A549 (cell line): ENCODE measurements around the gene HES3. TPM values are rescaled to one million over a fixed set of nuclear protein-coding genes. Genes with fewer than 3 reads are reported as not detected.
A peak's percentile ranks its signal among the peaks of the same experiment; 100 is the strongest.

Experiments
- ATAC-seq, 2 experiments: fragments of 200-7000 bp in 1 of 2; fragments of >200 bp in 1 of 2; cut with Nextera tagmentation in 1 of 2; cut with Tn5 transposase in 1 of 2; 3 replicates each; pipeline versions ENCODE4 v1.8.0 to v1.9.1; 2018 to 2020; ENCODE audit warnings: mild to moderate bottlenecking in 1 of 2, moderate library complexity in 1 of 2
- CTCF ChIA-PET: fragments of 300-600 bp; sonication (Branson Sonifier 250); formaldehyde crosslinking; extraction: SDS; loops from one replicate; lab custom pipeline; 2021; ENCODE audit warnings: antibody characterized with exemption, inconsistent platforms; lab: Yijun Ruan, JAX
- POLR2A ChIA-PET: fragments of 350-600 bp; formaldehyde crosslinking; extraction: SDS; loops from one replicate; lab custom pipeline; 2021; ENCODE audit warnings: antibody characterized with exemption, inconsistent platforms; lab: Yijun Ruan, JAX
- DNase-seq, 2 experiments: peaks; one replicate each; pipeline versions ENCODE4 v3.0.0 to v3.0.0-alpha.2; 2011 to 2016; ENCODE audit warnings: low read depth in 1 of 2, low spot score in 1 of 2
- FAIRE-seq: peaks from 2 replicates; lab custom pipeline; 2011; peaks lifted over from hg19 to GRCh38; lab: Jason Lieb, UNC
- H3K27ac ChIP-seq, 2 experiments: fragments of >200 bp; sonication (Bioruptor Twin); formaldehyde crosslinking; 3 replicates each; pipeline ENCODE4 v1.5.1; 2016 to 2017
- H3K4me1 ChIP-seq: fragments of >200 bp; sonication (Bioruptor Twin); formaldehyde crosslinking; 3 replicates; pipeline ENCODE4 v1.6.1; 2016
- H3K4me2 ChIP-seq: fragments of >200 bp; sonication (Bioruptor Twin); formaldehyde crosslinking; 3 replicates; pipeline ENCODE4 v1.6.1; 2016
- H3K4me3 ChIP-seq: fragments of >200 bp; sonication (Bioruptor Twin); formaldehyde crosslinking; 3 replicates; pipeline ENCODE4 v1.5.1; 2016
- H3K9me3 ChIP-seq: fragments of >200 bp; sonication (Bioruptor Twin); formaldehyde crosslinking; 3 replicates; pipeline ENCODE4 v1.6.1; 2016
- CBX8 ChIP-seq: fragments of 200-600 bp; sonication (generic); IDR thresholded peaks from 2 replicates; pipeline ENCODE4 v1.6.1; 2016
- CEBPB ChIP-seq, 2 experiments: fragments of >200 bp in 1 of 2; sonication (Bioruptor Twin) in 1 of 2; formaldehyde crosslinking in 1 of 2; IDR thresholded peaks; 2 replicates each; pipeline ENCODE4 v1.6.1; 2012 to 2016
- EHF ChIP-seq: fragments of 250-450 bp; sonication (Bioruptor Pico); IDR thresholded peaks from 2 replicates; pipeline ENCODE4 v1.5.0; 2020; ENCODE audit warnings: mild to moderate bottlenecking
- EP300 ChIP-seq, 2 experiments: fragments of >200 bp; sonication (Bioruptor Twin); formaldehyde crosslinking; IDR thresholded peaks; 2 replicates in 1 of 2; 3 replicates in 1 of 2; pipeline ENCODE4 v1.6.1; 2016 to 2017
- FOSB ChIP-seq: fragments of 250-450 bp; sonication (Bioruptor Pico); IDR thresholded peaks from 2 replicates; pipeline ENCODE4 v1.5.0; 2020; ENCODE audit warnings: mild to moderate bottlenecking, moderate library complexity
- HDAC2 ChIP-seq: fragments of 200-600 bp; sonication (generic); IDR thresholded peaks from 2 replicates; pipeline ENCODE4 v1.6.1; 2016
- HOXB13 ChIP-seq: fragments of 250-450 bp; sonication (Bioruptor Pico); IDR thresholded peaks from 2 replicates; pipeline ENCODE4 v1.5.0; 2020; ENCODE audit warnings: low read depth, mild to moderate bottlenecking, moderate library complexity
- HOXB5 ChIP-seq: fragments of 250-450 bp; sonication (Bioruptor Pico); IDR thresholded peaks from 2 replicates; pipeline ENCODE4 v1.5.0; 2020; ENCODE audit warnings: mild to moderate bottlenecking, moderate library complexity
- JUN ChIP-seq, 2 experiments: fragments of >200 bp; sonication (Bioruptor Twin); formaldehyde crosslinking; IDR thresholded peaks; 2 replicates in 1 of 2; 3 replicates in 1 of 2; pipeline ENCODE4 v1.6.1; 2016 to 2017
- NFE2L2 ChIP-seq: fragments of 150-350 bp; conservative IDR thresholded peaks from 2 replicates; pipeline ENCODE4 v1.6.1; 2014; ENCODE audit warnings: low read length
- NPAS2 ChIP-seq: fragments of 250-450 bp; sonication (Bioruptor Pico); IDR thresholded peaks from 2 replicates; pipeline ENCODE4 v1.8.0; 2022; ENCODE audit warnings: mild to moderate bottlenecking, moderate library complexity, borderline replicate concordance
- NR3C1 ChIP-seq: fragments of >200 bp; sonication (Bioruptor Twin); formaldehyde crosslinking; IDR thresholded peaks from 3 replicates; pipeline ENCODE4 v1.6.1; 2017
- POLR2AphosphoS2 ChIP-seq: conservative IDR thresholded peaks from 2 replicates; pipeline ENCODE4 v1.6.1; 2012; ENCODE audit warnings: low read length, improper control_type of control experiment, inconsistent platforms
- RAD21 ChIP-seq, 2 experiments: fragments of >200 bp in 1 of 2; sonication (Bioruptor Twin) in 1 of 2; formaldehyde crosslinking in 1 of 2; IDR thresholded peaks in 1 of 2; conservative IDR thresholded peaks in 1 of 2; 2 replicates in 1 of 2; 3 replicates in 1 of 2; pipeline ENCODE4 v1.6.1; 2012 to 2018; ENCODE audit warnings: inconsistent platforms in 1 of 2
- RFX5 ChIP-seq: fragments of 450-650 bp; IDR thresholded peaks from 2 replicates; pipeline ENCODE4 v1.7.1; 2014; ENCODE audit warnings: antibody characterized with exemption, mild to moderate bottlenecking, moderate library complexity
- SREBF2 ChIP-seq: fragments of 450-650 bp; IDR thresholded peaks from 2 replicates; pipeline ENCODE4 v1.6.1; 2014; ENCODE audit warnings: mild to moderate bottlenecking, moderate library complexity
- TFCP2L1 ChIP-seq: fragments of 250-450 bp; sonication (Bioruptor Pico); IDR thresholded peaks from 2 replicates; pipeline ENCODE4 v1.5.0; 2021; ENCODE audit warnings: mild to moderate bottlenecking
- ZC3H11A ChIP-seq: fragments of 450-650 bp; IDR thresholded peaks from 2 replicates; pipeline ENCODE4 v1.6.1; 2014; ENCODE audit warnings: antibody characterized with exemption, mild to moderate bottlenecking
- WGBS: methylation state at CpG from one replicate; pipeline ENCODE4 v1.1.6; 2017; ENCODE audit errors: missing lambda C conversion rate; 5-methylcytosine and 5-hydroxymethylcytosine counted together
- polyA plus RNA-seq, 4 experiments: library from polyadenylated mRNA; depleted of rRNA in 3 of 4; stranded (reverse); fragments of >200 nt; fragmentation: RNase III in 1 of 4; extraction: RNeasy Plus Mini Kit Qiagen cat#74134 plus additional on column Dnase treatment in 1 of 4; gene quantifications; 2 replicates in 3 of 4; 3 replicates in 1 of 4; pipeline ENCODE4 v1.2.3, GENCODE V29; 2011 to 2017
- TF ChIP-seq, protein P1 (sequence below): fragments of 450-650 bp; IDR thresholded peaks from 2 replicates; pipeline ENCODE4 v1.6.1; 2014; ENCODE audit warnings: antibody characterized with exemption
- TF ChIP-seq, protein P2 (sequence below): fragments of 250-450 bp; sonication (Bioruptor Pico); IDR thresholded peaks from 2 replicates; pipeline ENCODE4 v1.5.0; 2021; ENCODE audit warnings: mild to moderate bottlenecking, moderate library complexity, borderline replicate concordance
- TF ChIP-seq, protein P3 (sequence below): IDR thresholded peaks from 2 replicates; pipeline ENCODE4 v1.6.1; 2012
- TF ChIP-seq, protein P4 (sequence below): fragments of 200-600 bp; sonication (generic); IDR thresholded peaks from 2 replicates; pipeline ENCODE4 v1.6.1; 2016; ENCODE audit warnings: antibody characterized with exemption, mild to moderate bottlenecking, moderate library complexity

HES3 gene
- polyA plus RNA-seq, 2 of the 4 experiments (the other 2 are of a cell fraction), result not detected

DNA sequence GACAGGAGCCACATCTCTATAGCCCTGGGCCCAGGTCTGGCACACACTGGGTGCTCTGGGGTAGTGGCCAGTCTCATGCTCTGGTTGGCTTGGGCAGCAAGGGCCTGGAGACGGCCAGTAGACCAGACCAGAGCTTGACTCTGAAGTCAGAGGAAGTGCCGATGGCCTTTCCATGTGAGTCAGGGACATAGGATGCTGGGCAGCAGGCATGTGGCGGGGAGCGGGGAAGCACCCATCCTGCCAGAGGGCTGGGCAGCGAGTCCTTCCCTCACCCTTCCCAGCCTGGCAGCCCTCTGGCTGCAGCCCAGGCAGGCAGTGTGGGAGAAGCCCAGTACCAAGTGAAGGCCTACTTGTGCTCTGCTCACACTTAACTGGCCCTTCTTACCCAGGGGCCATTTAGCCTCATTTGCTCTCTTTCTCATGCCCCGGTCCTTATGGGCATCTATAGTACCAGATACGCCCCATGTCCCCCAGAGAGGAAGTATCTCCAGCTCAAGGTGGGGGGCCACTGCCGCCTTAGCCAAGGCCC lies 13.6 kb downstream of the HES3 start:
- POLR2A ChIA-PET, result no interaction called here
- no peak for DNase-seq

DNA sequence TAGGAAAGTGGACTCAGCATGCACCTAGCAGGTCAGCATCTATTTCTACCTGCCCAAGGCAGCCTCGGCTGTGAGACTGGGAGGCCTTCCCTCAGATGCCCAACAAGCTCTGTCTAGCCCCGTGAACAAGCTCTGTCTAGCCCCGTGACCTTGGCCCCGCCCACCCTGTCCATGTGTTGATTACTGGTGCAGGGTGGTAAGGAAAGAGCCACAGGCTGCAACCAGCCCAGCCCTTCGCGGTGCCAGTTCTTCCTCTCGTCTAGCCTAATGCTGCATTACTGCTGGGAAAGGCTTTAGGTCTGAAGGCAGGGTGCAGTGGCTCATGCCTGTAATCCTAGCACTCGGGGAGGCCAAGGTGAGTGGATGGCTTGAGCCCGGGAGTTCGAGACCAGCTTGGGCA lies 14.7 kb downstream of the HES3 start:
- FAIRE-seq (no peak), DNase-seq (no peak), ATAC-seq (no peak)
- TF ChIP-seq SREBF2 (no peak), CBX8 (no peak), FOSB (CRISPR knock-in tag) (no peak)
- H3K4me2 ChIP-seq, result no peak overlapping the region
- peak overlapping the region in 1 of 2 experiments; percentile 17; a peak in 1 of 6 replicates for H3K27ac ChIP-seq
- WGBS, result 77% methylated on average over 10 of the region's 10 CpGs
- CTCF ChIA-PET, result interaction anchor here (0.7 to 8.4 kb wide), 3 partner anchors 12 to 206 kb away, joined by 3 to 64 read pairs (median 3); no protein-coding TSS in a partner anchor
- no peak overlapping the region for H3K4me3 ChIP-seq
- no peaks in the 10 kb centered on the region for H3K9me3 ChIP-seq
- peaks cover 3% of the 10 kb centered on the region; the same call in 1 of the 3 replicates for H3K4me1 ChIP-seq
- POLR2A ChIA-PET, result no interaction called here

More for the DNA sequence above, 13.6 kb downstream of the HES3 start:
- ATAC-seq, result no peak
- peaks cover 3% of the 10 kb centered on the region; the same call in 1 of the 3 replicates for H3K4me1 ChIP-seq
- TF ChIP-seq HOXB13 (no peak), HOXB5 (CRISPR knock-in tag) (no peak), ZC3H11A (no peak), RAD21 (conservative IDR thresholded peaks at IDR 0.05 in 1 of 2, IDR thresholded peaks at IDR 0.05 in 1 of 2) (no peak), RFX5 (no peak), FOSB (CRISPR knock-in tag) (no peak), JUN (IDR thresholded peaks at IDR 0.05) (no peak), NFE2L2 (no peak), TFCP2L1 (CRISPR knock-in tag) (no peak), NPAS2 (CRISPR knock-in tag) (no peak), NR3C1 (no peak), HDAC2 (no peak), POLR2AphosphoS2 (no peak)
- TF ChIP-seq, protein P1, sequence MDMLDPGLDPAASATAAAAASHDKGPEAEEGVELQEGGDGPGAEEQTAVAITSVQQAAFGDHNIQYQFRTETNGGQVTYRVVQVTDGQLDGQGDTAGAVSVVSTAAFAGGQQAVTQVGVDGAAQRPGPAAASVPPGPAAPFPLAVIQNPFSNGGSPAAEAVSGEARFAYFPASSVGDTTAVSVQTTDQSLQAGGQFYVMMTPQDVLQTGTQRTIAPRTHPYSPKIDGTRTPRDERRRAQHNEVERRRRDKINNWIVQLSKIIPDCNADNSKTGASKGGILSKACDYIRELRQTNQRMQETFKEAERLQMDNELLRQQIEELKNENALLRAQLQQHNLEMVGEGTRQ, result no peak
- TF ChIP-seq, protein P2, sequence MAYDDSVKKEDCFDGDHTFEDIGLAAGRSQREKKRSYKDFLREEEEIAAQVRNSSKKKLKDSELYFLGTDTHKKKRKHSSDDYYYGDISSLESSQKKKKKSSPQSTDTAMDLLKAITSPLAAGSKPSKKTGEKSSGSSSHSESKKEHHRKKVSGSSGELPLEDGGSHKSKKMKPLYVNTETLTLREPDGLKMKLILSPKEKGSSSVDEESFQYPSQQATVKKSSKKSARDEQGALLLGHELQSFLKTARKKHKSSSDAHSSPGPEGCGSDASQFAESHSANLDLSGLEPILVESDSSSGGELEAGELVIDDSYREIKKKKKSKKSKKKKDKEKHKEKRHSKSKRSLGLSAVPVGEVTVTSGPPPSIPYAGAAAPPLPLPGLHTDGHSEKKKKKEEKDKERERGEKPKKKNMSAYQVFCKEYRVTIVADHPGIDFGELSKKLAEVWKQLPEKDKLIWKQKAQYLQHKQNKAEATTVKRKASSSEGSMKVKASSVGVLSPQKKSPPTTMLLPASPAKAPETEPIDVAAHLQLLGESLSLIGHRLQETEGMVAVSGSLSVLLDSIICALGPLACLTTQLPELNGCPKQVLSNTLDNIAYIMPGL (CRISPR knock-in tag), result no peak
- TF ChIP-seq, protein P3, sequence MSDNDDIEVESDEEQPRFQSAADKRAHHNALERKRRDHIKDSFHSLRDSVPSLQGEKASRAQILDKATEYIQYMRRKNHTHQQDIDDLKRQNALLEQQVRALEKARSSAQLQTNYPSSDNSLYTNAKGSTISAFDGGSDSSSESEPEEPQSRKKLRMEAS, result no peak
- TF ChIP-seq, all 56 proteins: peak for 0
- CTCF ChIA-PET, result interaction anchor here (1.1 to 8.4 kb wide), 3 partner anchors 10 to 180 kb away, joined by 3 to 64 read pairs (median 7); no protein-coding TSS in a partner anchor
- Histone ChIP-seq H3K4me3 (no peak overlapping the region), H3K9me3 (no peaks in the 10 kb centered on the region), H3K27ac (no peak overlapping the region), H3K4me2 (no peak overlapping the region)
- WGBS, result 95% methylated on average over 8 of the region's 8 CpGs
- no peak for FAIRE-seq

DNA sequence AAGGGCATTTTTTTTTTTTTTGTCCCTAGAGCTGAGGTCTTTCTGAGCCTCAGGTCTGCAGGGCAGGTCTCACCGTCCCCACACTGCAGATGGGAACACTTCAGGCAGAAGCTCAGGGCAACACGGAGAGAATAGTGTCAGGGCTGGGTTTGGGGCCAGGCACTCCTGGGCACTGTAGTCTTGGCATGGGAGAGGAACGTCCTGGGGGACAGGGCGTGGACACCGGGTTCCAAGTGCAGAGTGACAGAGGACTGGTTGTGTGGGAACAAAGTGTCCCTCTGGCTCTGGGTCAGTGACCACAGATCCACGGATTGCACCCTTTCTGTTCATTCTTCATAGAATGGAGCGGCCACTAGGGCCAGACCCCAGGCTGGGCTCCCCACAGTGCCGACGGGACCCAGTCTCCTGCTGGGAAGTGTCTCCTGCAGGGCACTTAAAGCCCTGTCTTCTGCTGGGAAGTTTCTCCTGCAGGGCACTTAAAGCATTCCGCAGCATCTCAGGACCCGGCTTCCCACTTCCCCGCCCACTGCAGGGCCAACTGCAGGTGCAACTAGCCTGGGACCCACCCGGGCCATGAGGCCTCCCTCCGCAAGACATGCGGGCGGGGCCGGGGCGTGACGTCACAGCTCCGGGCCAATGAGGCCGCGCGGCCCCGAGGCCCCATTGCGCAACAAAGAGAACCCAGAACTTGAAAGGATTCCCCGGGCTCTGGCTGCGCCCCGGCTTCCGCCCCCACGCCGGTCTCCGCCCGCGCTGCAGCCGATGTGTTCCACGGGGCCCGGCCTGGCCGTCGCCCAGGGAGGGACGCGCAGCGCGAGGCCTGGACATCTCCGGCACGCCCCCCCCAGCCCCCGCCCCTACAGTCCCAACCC lies 15.7 kb downstream of the HES3 start:
- 15% methylated on average over 29 of the region's 46 CpGs for WGBS
- ATAC-seq, result peak; percentile 37 to 71
- Histone ChIP-seq H3K27ac (peak overlapping the region; percentile 56 to 82; a peak in 5 of 6 replicates), H3K9me3 (no peaks in the 10 kb centered on the region), H3K4me2 (peak overlapping the region; percentile 97), H3K4me3 (peak overlapping the region; percentile 57), H3K4me1 (peaks cover 3% of the 10 kb centered on the region; the same call in 1 of the 3 replicates)
- TF ChIP-seq CEBPB (IDR thresholded peaks at IDR 0.05), result peak; percentile 94 to 97
- TF ChIP-seq EP300 (IDR thresholded peaks at IDR 0.05), result no peak
- TF ChIP-seq, protein P3, result peak; percentile 41; the same call in 1 of the 2 replicates
- TF ChIP-seq, protein P4, sequence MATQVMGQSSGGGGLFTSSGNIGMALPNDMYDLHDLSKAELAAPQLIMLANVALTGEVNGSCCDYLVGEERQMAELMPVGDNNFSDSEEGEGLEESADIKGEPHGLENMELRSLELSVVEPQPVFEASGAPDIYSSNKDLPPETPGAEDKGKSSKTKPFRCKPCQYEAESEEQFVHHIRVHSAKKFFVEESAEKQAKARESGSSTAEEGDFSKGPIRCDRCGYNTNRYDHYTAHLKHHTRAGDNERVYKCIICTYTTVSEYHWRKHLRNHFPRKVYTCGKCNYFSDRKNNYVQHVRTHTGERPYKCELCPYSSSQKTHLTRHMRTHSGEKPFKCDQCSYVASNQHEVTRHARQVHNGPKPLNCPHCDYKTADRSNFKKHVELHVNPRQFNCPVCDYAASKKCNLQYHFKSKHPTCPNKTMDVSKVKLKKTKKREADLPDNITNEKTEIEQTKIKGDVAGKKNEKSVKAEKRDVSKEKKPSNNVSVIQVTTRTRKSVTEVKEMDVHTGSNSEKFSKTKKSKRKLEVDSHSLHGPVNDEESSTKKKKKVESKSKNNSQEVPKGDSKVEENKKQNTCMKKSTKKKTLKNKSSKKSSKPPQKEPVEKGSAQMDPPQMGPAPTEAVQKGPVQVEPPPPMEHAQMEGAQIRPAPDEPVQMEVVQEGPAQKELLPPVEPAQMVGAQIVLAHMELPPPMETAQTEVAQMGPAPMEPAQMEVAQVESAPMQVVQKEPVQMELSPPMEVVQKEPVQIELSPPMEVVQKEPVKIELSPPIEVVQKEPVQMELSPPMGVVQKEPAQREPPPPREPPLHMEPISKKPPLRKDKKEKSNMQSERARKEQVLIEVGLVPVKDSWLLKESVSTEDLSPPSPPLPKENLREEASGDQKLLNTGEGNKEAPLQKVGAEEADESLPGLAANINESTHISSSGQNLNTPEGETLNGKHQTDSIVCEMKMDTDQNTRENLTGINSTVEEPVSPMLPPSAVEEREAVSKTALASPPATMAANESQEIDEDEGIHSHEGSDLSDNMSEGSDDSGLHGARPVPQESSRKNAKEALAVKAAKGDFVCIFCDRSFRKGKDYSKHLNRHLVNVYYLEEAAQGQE, result no peak
- TF ChIP-seq EHF, result no peak
- POLR2A ChIA-PET, result interaction anchor here (0.7 kb wide), 1 partner anchor 216 kb away, joined by 3 read pairs; no protein-coding TSS in a partner anchor
- no peak for FAIRE-seq
- CTCF ChIA-PET, result interaction anchor here (0.6 to 8.4 kb wide), 6 partner anchors 9 to 207 kb away, joined by 3 to 64 read pairs (median 3); no protein-coding TSS in a partner anchor
- peak; percentile 68 to 70 for DNase-seq
